Effector CD4-positive, alpha-beta T cell (primary cell): Measurements from ENCODE around the gene PODXL.
"Not testable (repeated sequence)": the region's sequence is repeated elsewhere in the genome, so short reads cannot be mapped to it uniquely, and the experiment has no call there.

Source experiments
- DNase-seq: peaks from one replicate; pipeline ENCODE4 v3.0.0-alpha.2; 2020

The PODXL gene

GRCh38 chr7:131536361-131536849 lies 20.0 kb downstream of the PODXL start:
- no peak for DNase-seq

DNA sequence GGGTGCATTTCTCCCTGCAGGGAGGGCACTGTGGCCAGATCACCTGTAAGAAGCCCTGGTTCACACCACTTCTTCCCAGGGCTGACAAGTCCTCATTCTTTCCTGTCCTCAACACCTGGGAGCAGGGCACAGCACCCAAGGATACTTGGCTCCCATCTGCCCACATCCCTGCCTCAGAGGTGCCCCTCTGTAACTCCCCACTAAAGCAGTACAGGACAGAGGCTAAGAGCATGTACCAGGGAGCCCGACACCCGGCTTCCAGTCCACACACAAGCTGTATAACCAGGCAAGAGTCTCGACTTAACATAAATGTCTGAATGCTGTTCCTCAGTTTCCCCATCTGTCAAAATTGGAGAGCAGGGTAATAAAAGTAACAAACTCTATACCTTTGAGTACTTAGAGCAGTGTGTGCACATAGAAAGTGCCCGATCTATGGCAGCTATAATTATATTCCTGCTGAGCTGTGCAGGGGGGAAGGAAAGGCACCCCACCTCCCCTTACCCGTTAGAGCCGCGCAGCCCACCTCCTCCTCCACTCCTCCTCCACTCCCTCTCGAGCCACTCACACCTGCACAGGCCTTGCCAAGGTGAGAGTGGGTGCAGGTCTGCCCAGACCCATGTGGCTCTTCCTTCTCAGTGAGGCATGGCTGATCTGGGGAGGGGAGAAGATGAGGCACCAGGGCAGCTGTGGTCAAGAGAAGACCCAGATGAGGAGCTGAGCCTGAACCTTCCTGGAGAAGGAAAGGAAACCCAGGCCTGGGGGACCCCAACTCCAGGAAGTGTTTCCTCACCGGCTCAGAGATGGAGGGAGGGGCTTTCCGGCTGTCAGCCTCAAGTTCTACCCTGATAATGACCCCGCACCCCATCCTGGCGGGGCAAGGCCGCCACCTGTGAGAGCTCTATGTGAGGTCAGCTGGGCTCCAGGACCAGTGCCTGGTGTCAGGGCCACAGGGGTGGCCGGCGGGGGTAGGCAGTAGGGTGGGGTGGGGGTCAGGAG lies 22.6 kb downstream of the PODXL start:
- DNase-seq, result no peak

DNA sequence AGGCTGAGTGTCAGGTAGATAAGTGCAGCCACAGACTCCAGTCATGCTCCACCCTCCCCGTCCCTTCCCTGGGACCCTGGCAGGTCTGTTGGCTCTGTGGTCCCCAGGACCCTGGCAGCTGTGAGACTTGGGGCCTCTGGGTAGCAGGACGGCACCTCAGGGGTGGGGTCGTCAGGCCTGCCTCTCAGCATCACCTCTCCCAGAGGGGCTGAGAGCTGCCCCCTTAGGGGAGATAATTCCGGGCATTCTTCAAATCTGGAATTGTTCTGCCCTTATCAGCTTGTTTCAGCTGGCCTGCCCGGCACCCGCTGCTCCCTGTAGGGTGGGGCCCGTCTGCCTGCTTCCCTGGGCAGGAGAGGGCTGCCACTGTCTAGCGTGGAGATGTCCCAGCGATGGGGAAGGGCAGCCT lies 23.3 kb downstream of the PODXL start:
- no peak for DNase-seq

DNA sequence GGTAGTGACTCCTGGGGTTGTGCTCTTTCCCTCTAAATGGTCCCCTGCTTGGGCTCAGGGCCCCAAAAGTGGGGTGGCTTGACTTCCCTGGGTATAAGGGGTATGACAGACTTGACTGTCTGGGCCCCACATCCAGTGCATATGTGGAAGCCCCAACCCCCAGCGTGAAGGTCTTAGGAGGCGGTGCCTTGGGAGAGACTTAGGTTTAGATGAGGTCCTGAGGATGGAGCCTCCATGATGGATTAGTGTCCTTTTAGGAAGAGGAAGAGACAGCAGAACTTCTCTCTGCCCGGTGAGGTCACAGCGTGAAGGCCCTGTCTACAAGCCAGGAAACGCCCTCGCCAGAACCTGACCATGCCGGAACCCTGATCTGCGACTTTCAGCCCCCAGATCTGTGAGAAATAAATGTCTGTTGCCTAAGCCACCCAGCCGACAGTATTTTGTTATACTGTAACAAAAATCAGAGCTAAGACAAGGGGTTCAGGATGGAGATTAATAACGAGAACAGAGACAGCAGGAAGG lies 23.8 kb downstream of the PODXL start:
- DNase-seq, result no peak

GRCh38 chr7:131530137-131530536 lies 26.3 kb downstream of the PODXL start:
- DNase-seq, result no peak

GRCh38 chr7:131529617-131530016 lies 26.8 kb downstream of the PODXL start:
- no peak for DNase-seq

- no peak for DNase-seq
These were observed 27.2 kb downstream of the PODXL start for GRCh38 chr7:131529179-131529578.

GRCh38 chr7:131527456-131527855 lies 29.0 kb downstream of the PODXL start:
- DNase-seq, result no peak

DNA sequence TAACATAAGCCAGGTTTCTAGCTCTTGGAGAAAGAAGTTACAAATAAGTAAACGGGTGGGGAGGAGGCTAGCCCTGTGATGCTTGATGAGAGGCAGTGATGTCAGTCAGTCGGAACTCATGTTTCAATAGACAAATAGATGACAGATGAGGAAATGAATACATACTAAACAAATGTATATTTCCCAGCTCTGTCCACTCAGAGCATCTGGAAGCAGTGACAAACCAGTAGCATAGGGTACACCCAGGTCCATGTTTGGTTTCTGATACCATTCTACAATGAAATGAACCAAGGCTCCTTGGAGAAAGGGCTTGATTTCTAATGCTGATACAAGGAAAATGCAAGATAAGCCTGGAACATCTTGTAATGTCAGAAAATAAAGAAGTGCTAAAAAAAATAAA lies 30.6 kb downstream of the PODXL start:
- DNase-seq, result no peak

DNA sequence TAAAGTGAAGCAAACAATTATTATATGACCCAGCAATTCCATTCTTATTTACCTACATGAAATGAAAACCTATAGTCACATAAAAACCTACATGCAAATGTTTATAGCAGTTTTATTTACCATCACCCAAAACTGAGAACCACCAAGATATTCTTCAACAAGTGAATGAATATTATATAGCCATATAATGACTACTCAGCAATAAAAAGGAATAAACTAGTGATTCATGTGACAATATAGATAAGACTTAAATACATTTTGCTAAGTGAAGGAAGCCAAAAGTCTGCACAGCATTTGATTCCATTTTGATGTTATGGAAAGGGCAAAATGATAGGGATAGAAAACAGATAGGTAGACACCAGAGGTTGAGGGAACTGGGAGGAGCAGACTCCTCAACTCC lies 31.7 kb downstream of the PODXL start:
- no peak for DNase-seq

GRCh38 chr7:131524115-131524514 lies 32.3 kb downstream of the PODXL start:
- DNase-seq, result no peak

DNA sequence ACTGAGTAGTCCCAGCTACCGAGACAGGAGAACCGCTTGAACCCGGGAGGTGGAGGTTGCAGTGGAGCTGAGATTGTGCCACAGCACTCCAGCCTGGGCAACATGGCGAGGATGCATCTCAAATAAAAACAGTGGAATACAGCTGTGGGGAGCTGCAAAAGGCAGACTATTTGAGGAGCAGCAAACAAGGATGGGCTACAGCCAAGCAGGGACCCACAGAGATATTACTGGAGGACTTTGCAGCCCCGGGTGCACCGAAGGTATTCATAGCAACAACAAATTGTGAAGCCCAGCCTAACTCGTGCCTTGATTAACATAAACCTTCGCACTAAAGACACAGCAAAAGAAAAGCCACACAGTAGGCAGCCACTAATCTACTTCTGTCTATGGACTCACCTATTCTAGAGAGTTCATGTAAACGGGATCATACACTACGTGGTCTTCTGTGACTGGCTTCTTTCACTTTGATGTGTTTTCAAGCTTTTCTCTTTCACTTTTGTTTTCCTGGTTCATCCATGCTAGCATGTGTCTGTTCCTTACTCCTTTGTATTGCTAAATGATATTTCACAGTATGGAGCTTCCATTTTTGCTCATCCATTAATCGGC lies 34.0 kb downstream of the PODXL start:
- no peak for DNase-seq

DNA sequence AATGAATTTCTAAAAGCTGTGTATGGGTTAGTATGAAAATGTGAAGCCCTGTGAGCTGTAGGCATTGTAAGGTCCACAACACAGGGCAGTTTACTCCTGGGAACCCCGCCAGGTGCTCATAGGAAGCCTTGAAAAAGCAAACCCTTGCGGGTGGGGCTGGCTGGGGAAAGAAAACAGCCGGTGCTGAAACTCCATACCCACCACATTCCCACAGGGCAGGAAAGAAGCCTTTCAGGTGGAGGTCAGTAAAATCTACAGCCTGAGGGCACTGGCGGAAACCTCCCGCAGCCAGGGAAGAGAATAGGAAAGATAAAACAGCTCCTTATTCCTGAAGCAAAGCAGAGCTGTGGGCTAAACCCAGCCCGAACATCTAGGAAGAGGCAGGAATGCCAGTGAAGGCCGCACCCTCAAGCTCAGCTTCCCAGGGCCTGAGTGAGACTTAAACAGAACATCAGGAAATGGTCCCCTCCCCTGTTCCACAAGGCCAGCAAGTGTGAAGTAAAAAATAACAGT lies 34.7 kb downstream of the PODXL start:
- no peak for DNase-seq

DNA sequence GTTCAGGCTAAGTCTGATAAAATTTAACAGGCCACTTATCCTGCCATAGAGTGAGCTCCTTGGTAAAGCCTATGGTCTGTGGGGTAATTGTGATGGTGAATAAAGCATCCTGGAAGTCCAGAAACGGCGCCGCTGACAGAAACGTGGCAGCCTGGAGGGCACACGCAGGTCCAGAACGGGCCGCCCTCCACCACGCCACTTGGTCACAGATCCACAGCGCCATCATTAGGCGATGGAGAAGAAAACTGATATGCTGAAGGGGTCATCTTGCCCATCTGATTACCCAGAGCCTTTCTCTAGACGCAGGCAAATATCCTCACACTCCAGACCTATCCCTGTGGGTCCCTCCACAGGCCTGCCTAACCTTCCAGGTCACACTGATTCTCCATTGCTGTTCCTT lies 37.8 kb downstream of the PODXL start:
- no peak for DNase-seq

DNA sequence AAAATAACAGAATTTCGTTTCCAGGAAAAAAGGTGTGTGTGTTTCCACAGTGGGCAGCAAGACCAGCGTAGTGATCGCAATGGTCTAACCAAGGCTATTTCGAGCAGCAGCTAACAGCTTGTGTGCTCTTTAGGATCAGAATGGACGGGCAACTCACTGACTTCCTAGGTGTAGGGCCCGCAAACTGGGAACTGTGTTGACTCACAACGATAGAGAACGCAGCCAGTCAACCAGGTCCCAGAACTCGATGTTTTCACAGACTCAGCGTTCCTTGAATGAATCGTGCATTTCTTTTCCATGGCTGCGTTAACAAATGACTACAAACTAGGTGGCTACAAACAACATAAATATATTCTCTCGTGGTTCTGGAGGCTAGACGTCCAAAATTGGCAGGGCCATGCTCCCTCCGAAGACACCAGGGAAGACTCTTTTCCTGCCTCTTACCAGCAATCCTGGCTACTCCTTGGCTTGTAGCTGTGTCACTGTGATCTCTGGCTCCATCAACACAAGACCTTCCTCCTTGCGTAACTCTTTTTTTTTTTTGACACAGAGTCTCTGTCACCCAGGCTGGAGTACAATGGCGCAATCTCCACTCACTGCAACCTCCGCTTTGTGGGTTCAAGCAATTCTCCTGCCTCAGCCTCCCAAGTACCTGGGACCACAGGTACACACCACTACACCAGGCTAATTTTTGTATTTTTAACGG lies 39.1 kb downstream of the PODXL start:
- DNase-seq, result no peak

DNA sequence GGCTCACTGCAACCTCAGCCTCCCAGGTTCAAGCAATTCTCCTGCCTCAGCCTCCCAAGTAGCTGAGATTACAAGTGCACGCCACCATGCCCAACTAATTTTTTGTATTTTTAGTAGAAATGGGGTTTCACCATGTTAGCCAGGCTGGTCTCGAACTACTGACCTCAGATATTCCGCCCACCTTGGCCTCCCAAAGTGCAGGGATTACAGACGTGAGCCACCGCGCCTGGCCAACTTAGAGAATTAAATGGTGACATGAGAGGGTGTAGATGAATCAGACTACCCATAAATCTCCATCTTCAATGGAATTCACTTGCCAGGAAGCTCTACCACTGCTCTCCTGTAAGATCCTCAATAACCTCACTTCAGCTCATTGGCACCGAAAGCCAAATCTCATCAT lies 41.0 kb downstream of the PODXL start:
- not testable (repeated sequence) for DNase-seq

DNA sequence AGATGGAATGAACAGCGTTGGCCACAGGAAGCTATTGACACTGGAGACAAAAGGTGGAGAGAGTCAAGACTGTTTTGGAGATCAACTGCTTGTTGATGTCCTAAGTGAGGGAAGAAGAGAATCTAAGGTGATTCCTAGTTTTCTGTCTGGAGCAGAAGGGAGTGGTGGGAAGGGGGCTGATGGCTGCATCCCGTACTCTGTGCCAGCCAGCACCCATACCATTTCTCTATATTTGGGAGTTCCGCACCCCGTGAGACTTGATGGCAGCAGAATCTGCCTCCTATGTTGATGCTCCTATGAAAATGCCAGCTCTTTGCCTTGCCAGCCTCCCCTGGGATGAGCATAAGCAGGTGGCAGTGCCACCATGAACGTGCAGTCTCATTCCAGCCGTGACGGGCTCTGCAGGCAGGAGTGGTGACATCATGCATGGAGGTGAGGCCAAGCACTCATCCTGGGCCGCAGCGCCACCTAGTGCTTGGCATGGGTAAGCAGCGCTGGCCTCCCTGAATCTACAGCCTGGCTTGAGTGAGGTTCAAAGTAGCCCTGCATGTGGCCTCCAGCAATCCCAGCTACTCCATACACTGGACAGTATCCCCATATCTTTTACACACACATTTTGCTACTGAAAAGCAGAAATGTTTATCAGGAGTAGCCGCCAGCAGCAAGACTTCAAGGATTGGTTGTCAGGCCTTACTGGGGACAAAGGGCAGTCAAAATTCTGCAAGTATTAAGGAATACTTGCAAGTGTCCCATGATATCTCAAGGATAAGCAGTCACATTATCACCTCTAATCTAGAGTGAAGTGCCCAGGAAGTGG lies 43.0 kb downstream of the PODXL start:
- DNase-seq, result peak; percentile 73

GRCh38 chr7:131511774-131512535 lies 44.5 kb downstream of the PODXL start:
- DNase-seq, result no peak

DNA sequence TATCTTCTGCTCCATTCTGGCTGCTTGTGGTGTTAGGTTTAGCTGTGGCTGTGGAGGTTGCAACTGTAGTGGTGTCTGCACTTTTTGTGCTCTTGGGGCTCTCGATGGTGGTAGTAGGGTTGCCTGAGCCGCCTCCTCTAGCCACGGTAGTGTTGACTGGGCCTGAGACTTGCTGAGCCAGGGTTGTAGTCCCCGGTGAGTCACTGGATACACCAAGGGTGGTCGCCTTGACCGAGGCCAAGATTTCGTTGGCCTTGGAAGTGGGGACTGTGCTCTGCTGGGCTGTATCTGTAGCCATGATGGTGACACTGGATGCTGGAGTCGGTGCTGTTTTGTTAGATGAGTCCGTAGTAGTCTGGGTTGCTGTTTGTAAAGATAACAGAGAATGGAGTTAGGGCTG lies 45.4 kb downstream of the PODXL start:
- no peak for DNase-seq

GRCh38 chr7:131509781-131510180 lies 46.6 kb downstream of the PODXL start:
- DNase-seq, result no peak
